NB4 (cell line): Measurements from ENCODE around the gene INF2.
A peak's percentile ranks its signal among the peaks of the same experiment; 100 is the strongest.
"Not testable (repeated sequence)": the region's sequence is repeated elsewhere in the genome, so short reads cannot be mapped to it uniquely, and the experiment has no call there.

Source experiments
- DNase-seq: peaks from one replicate; pipeline ENCODE4 v3.0.0; 2010; ENCODE audit warnings: low read depth
- H3K4me3 ChIP-seq: one replicate; pipeline ENCODE4 v1.5.1; 2011; ENCODE audit warnings: mild to moderate bottlenecking, low read depth, low read length, moderate library complexity
- MYC ChIP-seq: IDR thresholded peaks from 2 replicates; pipeline ENCODE4 v1.6.1; 2011; ENCODE audit warnings: low read depth, low read length
- POLR2A ChIP-seq: IDR thresholded peaks from 2 replicates; pipeline ENCODE4 v1.6.1; 2011; ENCODE audit warnings: mild to moderate bottlenecking; ENCODE audit not compliant: insufficient read length; ENCODE audit errors: extremely low read depth
- TF ChIP-seq, protein P1 (sequence below): IDR thresholded peaks from one replicate; pipeline ENCODE4 v1.5.1; 2012; ENCODE audit warnings: low read depth, low read length
- TF ChIP-seq, protein P2 (sequence below): IDR thresholded peaks from 2 replicates; pipeline ENCODE4 v1.6.1; 2011; ENCODE audit warnings: low read depth, low read length

The INF2 gene

DNA sequence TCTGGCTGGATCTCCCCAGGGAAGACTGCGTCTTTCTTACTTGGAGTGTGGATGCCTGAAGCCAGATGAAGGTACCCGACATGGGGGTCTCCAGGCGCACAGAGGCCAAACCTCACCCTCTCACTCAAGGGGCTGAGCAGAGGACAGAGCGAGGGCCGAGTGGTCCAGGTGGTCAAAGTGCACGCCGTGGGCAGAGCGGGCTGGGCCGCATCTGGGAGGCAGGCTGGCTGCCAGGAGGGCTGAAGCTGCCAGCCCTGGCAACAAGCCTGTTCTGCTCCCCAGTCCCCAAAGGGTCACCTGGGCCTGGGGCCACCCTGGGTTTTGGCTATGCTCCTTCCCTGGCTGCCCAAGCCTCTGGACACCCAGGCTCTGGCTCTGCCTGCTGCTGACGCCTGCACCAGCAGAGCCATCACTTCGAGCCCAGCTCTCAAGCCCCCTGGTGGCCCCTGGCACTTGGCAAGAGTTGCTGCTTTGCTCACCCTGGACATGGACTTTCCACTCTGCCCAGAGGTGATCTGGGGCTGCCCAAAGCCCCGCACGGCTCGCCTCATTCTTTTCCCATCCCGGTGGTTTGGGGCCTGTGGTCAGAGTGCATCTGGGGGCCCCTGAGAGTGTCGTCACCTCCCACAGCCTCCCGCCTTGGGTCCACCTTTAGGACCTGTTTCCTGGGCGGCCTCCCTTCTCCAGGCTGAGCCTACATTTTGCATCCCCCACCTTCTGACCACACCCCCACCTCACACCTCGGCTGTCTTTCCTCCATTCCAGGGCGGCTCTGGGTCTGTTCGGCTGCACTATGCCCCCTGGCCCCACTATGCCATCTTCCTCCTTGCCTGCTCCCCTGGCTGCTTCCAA lies 37.4 kb downstream of the INF2 start:
- TF ChIP-seq, protein P1, sequence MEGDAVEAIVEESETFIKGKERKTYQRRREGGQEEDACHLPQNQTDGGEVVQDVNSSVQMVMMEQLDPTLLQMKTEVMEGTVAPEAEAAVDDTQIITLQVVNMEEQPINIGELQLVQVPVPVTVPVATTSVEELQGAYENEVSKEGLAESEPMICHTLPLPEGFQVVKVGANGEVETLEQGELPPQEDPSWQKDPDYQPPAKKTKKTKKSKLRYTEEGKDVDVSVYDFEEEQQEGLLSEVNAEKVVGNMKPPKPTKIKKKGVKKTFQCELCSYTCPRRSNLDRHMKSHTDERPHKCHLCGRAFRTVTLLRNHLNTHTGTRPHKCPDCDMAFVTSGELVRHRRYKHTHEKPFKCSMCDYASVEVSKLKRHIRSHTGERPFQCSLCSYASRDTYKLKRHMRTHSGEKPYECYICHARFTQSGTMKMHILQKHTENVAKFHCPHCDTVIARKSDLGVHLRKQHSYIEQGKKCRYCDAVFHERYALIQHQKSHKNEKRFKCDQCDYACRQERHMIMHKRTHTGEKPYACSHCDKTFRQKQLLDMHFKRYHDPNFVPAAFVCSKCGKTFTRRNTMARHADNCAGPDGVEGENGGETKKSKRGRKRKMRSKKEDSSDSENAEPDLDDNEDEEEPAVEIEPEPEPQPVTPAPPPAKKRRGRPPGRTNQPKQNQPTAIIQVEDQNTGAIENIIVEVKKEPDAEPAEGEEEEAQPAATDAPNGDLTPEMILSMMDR: peak; percentile 43
- no peak for TF ChIP-seq POLR2A
- H3K4me3 ChIP-seq: no peak overlapping the region
- DNase-seq: peak; percentile 38

DNA sequence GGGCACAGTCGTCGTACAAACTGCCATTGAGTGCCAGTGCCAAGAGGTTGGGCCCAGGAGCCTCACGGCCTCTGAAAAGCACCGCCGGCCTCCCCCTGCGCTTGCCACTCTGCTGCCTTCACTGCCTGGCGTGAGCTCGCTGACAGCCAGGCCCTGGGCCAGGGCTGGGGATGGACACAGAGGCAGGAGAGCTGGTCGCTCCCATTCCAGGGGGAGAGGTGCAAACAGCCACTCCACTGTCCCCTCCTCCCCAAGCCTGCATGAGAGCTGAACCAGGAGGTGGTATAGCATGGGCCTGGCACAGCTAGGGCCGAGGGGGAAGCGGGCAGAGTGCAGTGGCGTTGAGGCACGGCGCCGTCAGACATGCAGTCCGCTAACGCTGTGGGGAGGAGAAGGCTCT lies 39.2 kb downstream of the INF2 start:
- TF ChIP-seq POLR2A (no peak), MYC (no peak)
- TF ChIP-seq, protein P2, sequence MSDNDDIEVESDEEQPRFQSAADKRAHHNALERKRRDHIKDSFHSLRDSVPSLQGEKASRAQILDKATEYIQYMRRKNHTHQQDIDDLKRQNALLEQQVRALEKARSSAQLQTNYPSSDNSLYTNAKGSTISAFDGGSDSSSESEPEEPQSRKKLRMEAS: no peak
- TF ChIP-seq, protein P1: no peak
- H3K4me3 ChIP-seq: no peak overlapping the region
- DNase-seq: no peak

DNA sequence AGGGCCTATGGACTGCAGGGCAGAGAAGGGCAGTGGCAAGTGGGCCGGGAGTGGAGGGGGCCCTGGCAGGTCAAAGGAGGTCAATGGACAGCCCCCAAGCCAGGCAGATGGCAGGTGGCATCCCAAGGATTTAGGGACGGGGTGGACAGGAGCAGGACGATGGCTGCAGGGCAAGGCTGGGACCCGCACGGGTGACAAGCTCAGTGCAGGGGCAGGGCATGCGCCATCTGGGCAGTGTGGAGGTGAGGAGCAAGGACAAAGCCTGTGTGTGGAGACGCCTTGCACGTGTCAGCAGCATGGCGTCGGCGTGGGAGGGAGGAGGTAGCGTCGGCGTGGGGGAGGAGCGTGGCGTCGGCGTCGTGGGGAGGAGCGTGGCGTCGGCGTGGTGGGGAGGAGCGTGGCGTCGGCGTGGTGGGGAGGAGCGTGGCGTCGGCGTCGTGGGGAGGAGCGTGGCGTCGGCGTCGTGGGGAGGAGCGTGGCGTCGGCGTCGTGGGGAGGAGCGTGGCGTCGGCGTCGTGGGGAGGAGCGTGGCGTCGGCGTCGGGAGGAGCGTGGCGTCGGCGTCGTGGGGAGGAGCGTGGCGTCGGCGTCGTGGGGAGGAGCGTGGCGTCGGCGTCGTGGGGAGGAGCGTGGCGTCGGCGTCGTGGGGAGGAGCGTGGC lies 39.9 kb downstream of the INF2 start:
- not testable (repeated sequence) for H3K4me3 ChIP-seq, DNase-seq

DNA sequence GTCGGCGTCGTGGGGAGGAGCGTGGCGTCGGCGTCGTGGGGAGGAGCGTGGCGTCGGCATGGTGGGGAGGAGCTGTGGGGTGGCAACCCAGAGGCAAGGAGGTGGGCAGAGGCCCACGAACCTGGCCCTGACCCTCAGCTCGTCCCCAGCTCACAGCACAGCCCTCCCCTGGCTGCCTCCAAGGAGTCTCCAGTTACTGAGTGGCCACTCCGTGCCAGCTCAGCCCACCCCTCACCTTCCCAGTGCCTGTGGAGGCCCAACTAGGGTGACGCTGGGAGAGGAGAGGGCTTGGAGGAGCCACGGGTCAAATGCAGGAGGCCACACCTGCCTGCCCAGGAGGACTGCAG lies 40.4 kb downstream of the INF2 start:
- no peak overlapping the region for H3K4me3 ChIP-seq
- TF ChIP-seq, protein P1: no peak
- no peak for TF ChIP-seq MYC
- TF ChIP-seq, protein P2: no peak
- no peak for TF ChIP-seq POLR2A
- no peak for DNase-seq

DNA sequence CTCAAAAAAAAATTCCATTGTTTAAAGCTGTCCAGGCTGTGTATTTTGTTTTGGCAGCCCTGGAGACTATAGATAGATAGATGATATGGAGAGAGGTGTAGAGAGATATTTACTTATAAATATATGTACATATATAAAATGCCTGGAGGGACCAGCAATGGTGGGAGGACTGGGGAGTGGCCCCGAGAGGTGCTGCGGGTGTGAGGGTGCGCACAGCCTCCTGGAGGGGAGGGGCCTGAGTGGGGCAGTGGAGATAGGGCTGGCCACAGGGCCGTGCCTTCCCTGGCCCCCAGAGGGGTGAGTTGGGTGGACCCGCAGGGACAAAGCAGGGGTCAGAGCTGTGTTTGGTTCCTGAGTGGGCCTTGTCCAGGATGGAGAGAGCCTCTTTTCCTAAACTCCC lies 41.1 kb downstream of the INF2 start:
- TF ChIP-seq MYC: no peak
- TF ChIP-seq, protein P2: no peak
- TF ChIP-seq, protein P1: no peak
- no peak for TF ChIP-seq POLR2A
- DNase-seq: no peak
- H3K4me3 ChIP-seq: no peak overlapping the region

DNA sequence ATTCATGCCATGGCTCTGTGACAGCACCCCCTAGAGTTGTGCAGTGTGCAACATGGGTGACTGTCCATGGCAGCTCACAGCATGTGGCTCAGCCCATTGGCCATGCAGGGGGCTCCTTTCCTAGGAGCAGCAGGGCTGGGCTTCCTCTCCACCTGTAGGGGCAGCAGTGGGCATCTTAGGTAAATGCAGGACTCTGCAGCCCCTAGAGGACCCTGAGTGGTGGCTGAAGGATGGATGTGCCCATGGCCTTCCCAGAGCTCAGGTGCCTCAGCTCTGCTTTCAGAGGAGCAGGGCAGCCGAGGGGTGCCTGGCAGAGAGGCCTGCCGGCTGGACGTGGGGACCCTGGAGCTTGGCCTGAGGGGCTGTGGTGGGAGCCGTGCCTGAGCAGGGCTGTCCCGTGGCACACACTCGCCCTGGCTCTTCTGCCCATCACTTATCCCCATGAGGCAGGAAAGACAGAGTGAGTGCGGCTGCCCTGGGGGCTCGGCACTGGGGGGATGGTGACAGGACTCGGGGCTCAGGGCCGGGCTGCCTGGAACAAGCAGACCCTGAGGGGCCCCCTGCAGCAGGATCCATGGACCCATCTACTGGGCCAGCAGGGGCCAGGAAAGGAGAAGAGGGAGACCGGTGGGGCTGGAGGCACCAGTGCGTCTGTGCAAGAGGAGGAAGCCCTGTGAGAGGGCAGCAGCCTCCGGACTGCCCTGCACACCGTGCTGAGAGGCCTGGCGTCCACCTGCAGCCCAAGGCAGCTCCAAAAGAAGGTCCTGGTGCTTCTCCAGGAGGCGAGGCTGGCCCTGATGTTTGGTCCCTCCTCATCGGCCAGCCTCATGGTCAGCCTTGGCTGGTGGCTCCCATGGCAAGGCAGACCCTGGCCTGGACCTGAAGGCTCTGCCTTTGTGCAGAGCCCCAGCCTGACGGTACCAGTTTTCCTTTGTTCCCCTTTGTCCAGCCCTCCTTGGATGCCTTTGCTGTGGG lies 42.2 kb downstream of the INF2 start:
- no peak overlapping the region for H3K4me3 ChIP-seq
- peak; percentile 40 for DNase-seq
- TF ChIP-seq, protein P2: no peak
- TF ChIP-seq, protein P1: peak; percentile 41
- TF ChIP-seq MYC (no peak), POLR2A (no peak)
